ENCODE data around the gene PAX7.

GRCh38 chr1:18701183-18701582 is 70.5 kb downstream of the PAX7 start:
- no peak for TF ChIP-seq CTCF (IDR thresholded peaks at IDR 0.05)
- no peak for TF ChIP-seq EZH2 (IDR thresholded peaks at IDR 0.05; ENCODE audit: borderline replicate concordance, insufficient read depth, low read depth, low read length, poor library complexity, severe bottlenecking)

All from B cell (primary cell).